ENCODE measurements around the gene INF2.
"Not testable (repeated sequence)": the region's sequence is repeated elsewhere in the genome, so short reads cannot be mapped to it uniquely, and the experiment has no call there.

Gene INF2

DNA sequence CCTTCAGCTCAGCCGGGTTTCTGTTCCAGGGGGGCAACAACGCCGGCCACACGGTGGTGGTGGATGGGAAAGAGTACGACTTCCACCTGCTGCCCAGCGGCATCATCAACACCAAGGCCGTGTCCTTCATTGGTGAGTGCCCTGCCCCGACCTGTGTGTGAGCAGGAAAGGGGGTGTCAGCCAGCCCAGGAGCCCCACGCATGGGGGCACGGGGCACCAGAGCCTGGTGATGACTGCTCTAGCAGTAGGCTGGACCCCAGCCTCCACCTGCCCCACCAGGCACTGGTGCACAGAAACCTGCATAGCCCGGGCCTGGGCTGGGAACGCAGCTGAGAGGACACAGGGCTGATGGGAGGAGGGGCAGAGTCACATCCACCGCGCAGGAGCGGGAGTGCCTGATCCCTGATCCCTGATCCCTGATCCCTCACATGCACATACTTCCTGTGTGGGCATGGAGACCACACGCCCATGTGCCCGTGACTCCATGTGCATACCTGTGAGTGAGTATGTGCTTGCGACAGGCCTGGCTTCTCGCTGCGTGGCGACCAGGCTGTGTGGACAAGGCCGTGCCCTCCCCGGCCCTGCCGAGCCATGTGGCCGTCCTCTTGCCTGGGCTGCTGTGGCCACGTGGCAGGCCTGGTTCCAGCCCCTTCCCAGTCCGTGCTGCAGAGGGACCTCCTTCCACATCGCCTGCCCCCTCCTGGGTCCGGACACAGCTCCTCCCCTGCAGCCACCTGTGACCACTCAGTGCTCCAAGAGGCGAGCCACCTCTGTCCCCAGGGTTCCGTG is 45.8 kb downstream of the INF2 start:
- DNase-seq (ENCODE audit: low read depth in 2 of 2) = no peak

DNA sequence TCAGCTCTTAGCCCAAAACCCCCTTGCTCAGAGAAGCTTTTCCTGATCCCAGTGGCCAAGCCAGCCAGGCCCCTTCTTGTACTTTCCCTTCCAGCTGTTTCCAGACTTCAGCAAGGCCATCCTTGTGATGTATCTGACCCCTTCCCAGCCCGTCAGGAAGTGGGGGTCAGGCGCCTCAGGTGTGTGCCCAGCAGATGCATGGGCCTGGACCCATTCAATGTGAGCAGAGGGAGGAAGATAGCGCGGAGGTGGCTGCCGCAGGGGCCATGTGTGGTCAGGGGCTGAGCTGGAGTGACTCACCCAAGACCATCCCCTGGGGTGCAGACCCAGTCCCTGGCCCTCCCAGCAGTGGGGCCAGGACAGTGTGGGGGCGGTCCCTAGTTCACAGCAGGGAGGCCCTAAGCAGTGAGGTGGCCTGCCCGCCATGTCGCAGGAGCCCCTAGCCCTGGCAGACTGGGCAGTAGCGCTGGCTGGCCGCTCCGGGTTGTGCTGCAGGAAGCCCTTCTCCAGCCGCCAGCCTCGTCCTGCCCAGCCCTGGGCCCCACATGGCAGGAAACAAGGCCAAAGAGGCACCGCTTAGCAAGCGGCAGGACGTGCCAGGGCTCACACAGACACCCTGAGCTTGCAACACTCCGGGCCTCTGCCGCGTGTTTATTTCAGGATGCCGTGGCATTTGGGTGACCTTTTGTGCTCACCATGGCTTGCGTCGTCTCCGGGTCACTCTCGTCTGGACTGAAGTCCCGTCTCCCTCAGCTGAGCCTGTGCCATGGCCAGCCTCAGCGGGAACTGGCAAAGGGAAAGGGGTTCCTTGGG is 46.6 kb downstream of the INF2 start:
- DNase-seq (ENCODE audit: low read depth in 2 of 2) = no peak

DNA sequence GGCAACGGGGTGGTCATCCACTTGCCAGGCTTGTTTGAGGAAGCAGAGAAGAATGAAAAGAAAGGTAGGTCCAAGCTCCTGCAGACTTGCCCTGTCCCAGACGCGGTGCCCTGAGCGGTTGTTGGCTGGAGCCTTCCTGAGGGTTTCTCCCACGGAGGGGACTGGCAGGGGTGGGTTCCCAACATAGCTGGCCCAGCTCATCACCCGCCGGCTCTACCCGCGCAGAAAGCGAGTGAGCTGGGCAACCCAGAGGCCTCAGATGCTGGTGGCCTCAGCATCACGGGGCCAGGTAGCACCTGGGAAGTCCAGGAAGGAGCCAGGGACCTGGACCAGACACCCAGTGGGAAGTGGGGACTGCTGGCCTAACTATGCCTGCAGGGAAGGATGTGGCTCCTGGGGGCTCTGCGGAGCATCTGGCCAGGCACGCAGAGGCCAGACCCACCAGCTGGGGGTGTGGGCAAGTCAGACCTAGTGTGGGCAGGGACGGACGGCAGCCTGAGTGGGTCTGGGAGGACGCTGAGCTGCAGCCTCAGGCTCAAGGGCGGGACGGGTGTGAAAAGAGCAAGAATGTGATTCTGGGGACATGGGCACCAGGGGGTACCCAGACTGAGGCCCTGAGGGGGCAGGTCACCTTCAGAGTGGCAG is 49.1 kb downstream of the INF2 start:
- DNase-seq (ENCODE audit: low read depth in 2 of 2) = no peak

DNA sequence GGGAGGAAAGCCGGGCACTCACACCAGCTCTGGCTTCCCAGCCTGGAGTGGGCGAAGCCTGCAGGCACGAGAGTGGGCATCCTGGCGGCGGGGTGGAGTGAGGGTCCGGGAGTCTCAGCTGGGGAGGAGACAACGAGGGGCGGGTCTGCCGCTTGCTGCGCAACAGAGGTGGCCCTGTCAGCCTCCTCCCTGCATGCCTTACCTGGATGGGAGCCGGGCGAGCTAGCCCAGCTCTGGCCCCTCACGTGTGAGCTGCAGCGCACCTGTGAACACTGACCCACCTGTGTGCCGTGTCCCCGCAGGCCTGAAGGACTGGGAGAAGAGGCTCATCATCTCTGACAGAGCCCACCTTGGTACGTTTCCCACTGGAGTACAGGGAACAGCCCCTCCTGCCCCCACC is 49.6 kb downstream of the INF2 start:
- DNase-seq (ENCODE audit: low read depth in 2 of 2) = no peak

DNA sequence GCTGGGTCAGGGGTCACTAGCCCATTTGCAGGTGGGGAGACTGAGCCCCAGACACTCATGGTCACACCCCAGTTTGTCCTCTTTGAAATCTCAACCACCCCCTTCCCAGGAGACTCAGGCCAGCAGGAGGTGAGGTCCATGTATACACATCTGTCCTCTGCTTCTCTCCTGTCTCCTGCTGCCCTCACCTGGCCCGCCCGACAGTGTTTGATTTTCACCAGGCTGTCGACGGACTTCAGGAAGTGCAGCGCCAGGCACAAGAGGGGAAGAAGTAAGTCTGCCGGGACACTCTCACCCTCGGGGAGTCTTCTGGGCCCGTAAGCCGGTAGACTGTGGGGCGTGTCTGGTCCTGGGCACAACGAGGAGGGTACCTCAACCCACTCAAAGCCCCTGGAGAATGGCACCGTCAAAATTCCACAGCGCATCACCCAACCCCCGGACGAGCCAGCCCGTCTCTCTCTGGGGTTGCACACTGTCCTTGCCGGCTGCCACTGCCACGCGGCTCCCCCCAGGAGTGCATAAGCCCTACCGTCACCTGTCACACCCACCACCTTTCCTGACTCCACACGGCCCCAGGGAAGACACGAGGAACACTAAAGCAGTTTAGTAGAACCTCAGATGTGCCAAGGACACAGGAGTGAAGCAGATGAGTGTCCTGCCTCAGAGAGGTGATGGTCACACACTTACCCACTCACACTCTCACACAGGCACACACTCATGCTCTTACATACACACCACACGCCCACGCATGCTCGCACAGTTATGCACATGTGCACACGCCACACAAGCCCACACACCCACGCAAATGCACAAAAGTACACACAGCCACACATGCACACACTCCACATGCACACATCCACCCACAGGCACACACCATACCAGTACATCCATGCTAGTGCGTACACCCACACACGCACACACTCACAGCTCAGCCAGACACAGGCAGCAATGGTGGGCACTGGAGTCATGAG is 50.4 kb downstream of the INF2 start:
- DNase-seq (ENCODE audit: low read depth in 2 of 2) = no peak

DNA sequence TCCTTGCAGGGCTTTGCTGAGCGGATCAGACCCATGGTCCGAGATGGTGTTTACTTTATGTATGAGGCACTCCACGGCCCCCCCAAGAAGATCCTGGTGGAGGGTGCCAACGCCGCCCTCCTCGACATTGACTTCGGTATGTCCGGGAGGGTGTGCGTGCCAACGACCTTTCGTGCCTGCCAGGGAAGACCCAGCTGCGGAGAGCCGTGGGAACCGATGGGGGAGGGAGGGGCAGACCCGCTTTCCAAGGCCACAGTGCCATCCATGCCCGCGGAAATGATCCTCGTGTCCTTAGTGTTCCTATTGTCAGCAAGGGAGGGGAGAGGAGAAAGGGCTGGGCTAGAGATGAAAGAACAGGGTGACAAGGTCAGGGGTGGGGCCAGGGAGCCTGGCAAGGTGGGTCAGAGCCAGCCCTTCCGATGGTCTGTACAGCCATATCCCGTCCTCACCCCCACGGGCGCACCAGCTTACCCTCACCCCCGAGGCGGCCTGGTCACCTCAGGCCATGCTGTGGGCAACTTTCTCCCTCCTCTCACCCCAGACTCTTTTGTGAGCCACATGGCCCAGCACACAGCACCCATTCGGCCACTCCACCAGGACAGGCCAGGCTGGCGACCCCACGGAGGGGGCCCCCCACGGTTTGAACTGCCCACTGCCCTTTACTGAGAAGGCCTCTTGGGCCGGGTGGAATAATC is 51.8 kb downstream of the INF2 start:
- no peak for DNase-seq (ENCODE audit: low read depth in 2 of 2)

DNA sequence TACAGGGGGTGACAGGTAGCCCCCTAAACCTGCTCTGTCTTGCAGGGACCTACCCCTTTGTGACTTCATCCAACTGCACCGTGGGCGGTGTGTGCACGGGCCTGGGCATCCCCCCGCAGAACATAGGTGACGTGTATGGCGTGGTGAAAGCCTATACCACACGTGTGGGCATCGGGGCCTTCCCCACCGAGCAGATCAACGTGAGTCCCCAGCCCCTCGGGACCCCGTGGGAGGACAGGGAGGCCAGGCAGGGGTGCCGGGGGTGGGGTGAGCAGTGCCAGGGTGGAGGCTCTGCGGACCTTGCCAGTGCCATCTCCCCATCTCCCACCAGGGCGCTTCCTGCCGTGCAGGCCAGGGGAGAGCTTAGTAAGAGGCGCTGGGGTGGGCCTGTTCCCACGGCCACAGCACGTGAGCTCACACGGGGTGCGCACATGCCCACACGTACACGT is 52.4 kb downstream of the INF2 start:
- no peak for DNase-seq (ENCODE audit: low read depth in 2 of 2)

DNA sequence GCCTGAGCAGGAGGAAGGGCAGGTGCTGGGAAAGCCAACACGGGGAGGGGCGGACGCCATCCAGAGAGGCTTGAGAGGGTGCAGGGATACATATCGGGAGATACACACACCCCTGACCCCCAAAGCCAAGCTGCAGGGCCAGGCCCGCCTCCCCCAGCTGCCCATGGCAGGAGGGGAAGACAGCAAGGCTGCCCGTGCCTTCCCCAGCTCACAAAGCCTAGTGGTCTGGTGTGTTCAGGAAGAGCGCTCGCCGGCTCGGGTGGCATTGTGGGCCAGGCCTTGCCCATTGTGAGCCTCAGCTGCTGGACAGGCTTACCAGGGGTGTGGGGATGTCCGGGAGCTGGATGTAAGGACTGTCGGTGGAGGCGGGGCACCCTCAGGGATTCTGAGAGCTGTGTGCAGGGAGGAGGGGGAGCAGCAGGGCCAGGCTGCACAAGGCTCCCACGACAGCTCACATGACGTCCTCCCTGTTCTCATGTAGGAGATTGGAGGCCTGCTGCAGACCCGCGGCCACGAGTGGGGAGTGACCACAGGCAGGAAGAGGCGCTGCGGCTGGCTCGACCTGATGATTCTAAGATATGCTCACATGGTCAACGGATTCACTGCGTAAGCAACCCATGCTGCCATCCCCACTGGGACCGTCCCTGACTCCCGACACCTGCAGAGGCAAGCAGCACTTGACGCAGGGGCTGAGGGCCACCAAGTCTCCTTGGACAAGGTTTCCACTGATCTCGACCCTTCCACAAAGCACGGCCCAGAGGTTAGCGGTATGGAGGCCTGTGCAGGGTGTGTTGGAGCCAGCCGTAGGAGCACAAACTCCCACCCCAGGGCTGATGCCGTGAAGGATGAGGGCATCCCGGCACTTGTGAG is 53.4 kb downstream of the INF2 start:
- no peak for DNase-seq (ENCODE audit: low read depth in 2 of 2)

DNA sequence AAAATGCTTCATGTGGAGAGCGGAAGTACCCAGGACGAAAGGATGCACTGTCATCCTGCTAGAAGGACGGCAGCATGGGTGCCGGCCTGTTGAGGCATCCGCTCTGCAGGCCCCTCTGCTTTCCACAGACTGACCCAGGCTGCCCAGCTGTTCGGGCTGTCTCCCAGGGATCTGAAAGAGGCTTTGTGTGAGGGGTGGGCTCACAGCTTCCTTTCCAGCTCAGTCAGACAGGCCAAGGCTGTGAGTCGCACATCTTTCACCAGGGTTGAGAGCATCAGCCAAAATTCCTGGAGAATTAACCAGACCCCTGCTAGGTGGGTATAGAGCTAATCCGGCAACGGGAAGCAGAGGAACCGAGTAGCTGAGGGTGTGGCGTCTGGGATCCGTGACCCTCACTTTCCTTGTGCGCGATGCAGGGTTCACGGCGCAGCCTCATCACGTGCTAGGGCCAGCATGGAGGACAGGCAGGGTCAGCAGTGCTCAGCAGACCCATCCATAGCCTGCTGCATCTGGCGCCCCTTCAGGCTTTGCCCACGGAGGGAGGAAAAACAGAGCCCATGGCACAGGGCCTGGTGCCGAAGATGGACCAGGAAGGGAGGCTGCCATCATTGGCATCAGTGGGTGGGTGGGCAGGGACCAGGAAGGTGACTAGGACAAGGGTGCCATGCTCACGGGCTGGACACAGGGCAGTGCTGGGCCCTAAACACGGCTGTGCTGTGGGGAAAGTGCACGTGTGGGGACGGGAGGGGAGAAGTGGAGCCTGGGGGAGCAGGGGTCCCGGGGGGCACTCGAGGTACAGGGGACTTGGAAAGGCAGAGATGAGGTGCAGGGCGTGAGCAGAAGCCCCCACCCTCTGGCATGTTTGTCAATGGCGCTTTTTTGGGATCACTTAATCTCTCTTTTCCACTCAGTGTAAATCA is 54.3 kb downstream of the INF2 start:
- DNase-seq (ENCODE audit: low read depth in 2 of 2) = no peak

DNA sequence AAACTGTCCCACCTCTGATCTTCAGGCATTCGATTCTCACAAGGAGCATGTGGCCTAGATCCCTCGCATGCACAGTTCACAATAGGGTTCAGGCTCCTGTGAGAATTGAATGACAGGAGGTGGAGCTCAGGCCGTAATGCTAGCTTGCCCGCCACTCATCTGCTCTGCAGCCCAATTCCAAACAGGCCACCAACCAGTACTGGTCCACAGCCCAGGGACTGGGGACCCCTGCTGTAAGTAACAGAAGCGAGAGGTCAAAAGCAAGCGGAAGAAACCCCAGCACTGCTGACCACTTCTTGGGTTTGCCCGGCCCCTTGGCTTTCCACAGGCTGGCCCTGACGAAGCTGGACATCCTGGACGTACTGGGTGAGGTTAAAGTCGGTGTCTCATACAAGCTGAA is 55.1 kb downstream of the INF2 start:
- DNase-seq (ENCODE audit: low read depth in 2 of 2) = no peak

DNA sequence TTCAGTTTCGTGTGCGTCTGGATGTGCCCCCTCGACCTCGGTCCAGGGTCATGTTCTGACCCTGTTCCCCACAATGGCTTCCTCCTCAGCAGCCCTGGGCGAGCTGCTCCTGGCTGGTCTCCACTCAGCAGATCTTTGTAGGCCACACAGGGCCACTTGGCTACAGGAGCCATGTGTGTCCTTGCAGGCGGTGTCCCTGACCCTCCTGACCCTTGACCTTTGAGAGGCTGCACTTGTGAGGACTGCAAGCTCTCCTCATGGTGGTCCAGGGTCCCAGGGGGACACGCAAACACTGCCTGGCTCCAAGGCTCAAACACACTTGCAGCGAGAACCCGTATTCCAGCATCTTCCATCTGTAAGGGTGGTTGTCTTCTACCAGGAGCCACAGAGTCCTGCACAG is 56.0 kb downstream of the INF2 start:
- DNase-seq (ENCODE audit: low read depth in 2 of 2) = no peak

DNA sequence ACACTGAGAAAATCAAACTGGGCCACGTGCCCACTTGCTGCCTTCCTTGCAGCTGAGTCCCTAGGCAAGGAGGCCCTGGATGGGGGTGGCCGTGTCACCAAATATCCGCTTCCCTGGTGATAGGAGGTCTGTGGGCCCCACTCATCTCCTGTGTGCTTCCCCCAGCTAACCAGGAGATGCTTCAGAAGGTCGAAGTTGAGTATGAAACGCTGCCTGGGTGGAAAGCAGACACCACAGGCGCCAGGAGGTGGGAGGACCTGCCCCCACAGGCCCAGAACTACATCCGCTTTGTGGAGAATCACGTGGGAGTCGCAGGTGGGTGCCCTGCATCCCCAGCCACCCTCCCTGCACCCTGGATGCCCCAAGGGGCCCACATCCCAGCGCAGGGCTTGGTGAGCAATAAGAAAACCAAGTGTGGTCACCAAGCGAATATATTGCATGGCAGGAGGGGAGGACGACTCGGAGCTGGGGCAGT is 56.7 kb downstream of the INF2 start:
- no peak for DNase-seq (ENCODE audit: low read depth in 2 of 2)

DNA sequence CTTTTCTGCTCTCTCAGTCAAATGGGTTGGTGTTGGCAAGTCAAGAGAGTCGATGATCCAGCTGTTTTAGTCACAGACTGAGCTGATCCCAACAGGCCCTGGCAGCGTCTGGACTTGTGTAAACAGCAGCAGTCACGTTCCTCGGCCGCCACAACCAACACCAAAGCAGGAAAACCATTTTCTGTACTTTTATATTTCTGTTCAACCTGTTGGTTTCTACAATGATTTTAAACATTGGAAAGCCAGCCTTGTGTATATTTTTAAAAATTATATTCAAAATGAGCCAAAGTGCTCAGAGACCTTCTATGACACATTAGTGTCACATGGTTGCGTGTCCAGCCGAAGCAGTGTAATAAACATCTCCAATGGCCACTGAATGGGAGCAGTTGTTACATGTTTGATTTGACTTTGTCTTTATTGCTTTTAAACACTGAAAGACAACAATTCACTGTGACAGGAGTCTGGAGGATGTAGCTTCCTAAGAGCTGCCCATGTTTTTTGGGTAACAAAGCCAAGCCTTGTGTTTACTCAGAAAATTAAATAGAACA is 57.6 kb downstream of the INF2 start:
- DNase-seq (ENCODE audit: low read depth in 2 of 2) = no peak

DNA sequence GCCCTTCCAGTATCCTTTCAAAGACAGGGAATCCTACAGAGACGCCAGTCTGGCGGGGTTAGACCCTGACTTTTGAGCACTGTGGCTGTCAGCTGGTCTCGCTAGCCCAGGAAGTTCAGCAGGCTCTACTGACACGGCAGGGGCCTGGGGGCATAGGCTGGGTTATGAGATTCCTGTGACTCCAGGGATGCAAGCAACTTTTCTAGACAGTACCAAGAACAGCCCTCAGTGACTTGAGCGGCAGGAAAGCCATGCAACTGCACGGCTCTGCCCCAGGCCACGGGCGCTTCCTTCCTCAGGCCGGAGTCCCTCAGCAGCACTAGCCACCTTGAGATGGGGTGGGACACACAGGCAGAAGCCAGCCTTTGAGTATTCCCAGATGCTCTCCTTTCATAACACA is 58.5 kb downstream of the INF2 start:
- no peak for DNase-seq (ENCODE audit: low read depth in 2 of 2)

DNA sequence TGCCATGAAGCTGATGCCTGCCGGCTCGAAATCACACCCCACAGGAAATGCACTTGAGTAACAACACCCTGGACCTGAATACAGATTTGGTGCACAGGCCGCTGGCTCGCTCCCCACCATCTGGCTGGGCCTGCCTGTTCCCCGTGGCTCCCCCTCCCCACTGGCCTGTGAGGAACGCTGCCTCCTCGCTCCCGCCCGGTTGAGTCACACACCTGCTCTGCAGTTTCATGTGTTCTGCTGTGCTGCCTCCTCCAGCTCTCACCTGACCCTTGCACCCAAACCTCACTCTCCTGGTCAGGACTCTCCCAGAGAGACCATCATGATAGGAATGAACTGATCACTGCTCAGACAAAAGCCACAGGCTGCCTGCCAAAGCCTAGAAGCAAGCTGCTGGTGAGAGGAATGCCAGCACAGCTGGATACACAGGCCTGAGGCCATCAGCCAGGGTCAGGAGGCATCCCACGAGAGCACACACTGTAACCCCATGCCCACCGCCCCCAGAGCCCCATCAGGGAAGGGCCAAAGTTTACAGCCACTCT is 59.8 kb downstream of the INF2 start:
- no peak for DNase-seq (ENCODE audit: low read depth in 2 of 2)

DNA sequence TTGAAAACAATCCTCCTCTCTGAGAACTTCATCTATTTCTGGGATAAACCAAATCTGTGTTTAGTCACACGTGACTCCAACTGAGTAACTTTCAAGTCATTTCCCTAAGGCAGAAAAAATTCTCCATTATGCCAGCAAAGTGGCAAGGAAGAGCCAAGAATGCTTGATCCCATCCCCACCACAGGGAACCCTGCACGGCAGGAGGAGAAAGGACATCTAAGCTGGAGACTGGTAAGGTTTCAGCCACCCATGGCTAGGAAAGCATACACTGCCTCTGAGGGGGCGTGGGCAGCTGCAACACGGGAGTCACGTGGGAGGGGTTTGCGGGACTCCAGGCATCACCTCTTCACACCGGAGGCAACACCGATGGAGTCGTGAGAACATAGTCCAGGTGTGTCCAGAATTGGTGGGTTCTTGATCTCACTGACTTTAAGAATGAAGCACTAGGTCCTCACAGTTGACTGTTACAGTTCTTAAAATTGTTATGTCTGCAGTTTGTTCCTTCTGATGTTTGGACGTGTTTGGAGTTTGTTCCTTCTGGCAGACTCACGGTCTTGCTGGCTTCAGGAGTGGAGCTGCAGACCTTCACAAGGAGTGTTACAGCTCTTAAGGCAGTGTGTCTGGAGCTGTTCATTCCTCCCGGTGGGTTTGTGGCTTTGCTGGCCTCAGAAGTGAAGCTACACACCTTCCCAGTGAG is 60.8 kb downstream of the INF2 start:
- no peak for DNase-seq (ENCODE audit: low read depth in 2 of 2)

DNA sequence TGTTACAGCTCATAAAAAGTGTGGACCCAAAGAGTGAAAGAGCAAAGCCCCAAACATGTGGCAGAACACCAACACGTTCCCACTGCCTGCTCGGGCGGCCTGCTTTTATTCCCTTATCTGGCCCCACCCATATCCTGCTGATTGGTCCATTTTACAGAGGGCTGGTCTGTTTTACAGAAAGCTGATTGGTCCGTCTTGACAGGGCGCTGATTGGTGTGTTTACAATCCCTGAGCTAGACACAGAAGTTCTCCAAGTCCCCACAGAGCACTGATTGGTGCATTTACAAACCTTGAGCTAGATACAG is 61.3 kb downstream of the INF2 start:
- not testable (repeated sequence) for DNase-seq (ENCODE audit: low read depth in 2 of 2)

Data from stimulated activated CD4-positive, alpha-beta T cell treated with anti-CD3 and anti-CD28 coated beads, Interleukin-15, amount 100 ng/mL, for 48 hours (primary cell).